Chondrocyte (in vitro differentiated cells): ENCODE results near the gene LCN15. TPM values are rescaled to one million over a fixed set of nuclear protein-coding genes. Genes with fewer than 3 reads are reported as not detected.
A peak's percentile ranks its signal among the peaks of the same experiment; 100 is the strongest.

ENCODE experiments used
- DNase-seq: peaks from one replicate; pipeline ENCODE4 v3.0.0; 2021; ENCODE audit warnings: mixed read lengths, low spot score
- H3K27ac Mint-ChIP-seq: one replicate; pipeline ENCODE4 v1.8.0; 2021; ENCODE audit warnings: mild to moderate bottlenecking, moderate library complexity, mixed read lengths; ENCODE audit not compliant: unreplicated experiment
- H3K27me3 Mint-ChIP-seq: 2 replicates; pipeline ENCODE4 v1.8.0; 2021; ENCODE audit warnings: low read depth, mixed read lengths
- H3K36me3 Mint-ChIP-seq: 2 replicates; pipeline ENCODE4 v1.8.0; 2021; ENCODE audit warnings: low read depth, mixed read lengths
- H3K4me1 Mint-ChIP-seq: 2 replicates; pipeline ENCODE4 v1.8.0; 2021; ENCODE audit warnings: low read depth, mild to moderate bottlenecking, mixed read lengths
- H3K4me3 Mint-ChIP-seq: one replicate; pipeline ENCODE4 v1.8.0; 2021; ENCODE audit warnings: mild to moderate bottlenecking, moderate library complexity, mixed read lengths; ENCODE audit not compliant: unreplicated experiment
- H3K9me3 Mint-ChIP-seq: 2 replicates; pipeline ENCODE4 v1.8.0; 2021; ENCODE audit warnings: low read depth, mixed read lengths
- CTCF ChIP-seq: fragments of 200-600 bp; sonication (generic); IDR thresholded peaks from 2 replicates; pipeline ENCODE4 v1.5.0; 2021; ENCODE audit warnings: antibody characterized with exemption, mild to moderate bottlenecking, moderate library complexity
- total RNA-seq: library from RNA; stranded (reverse); gene quantifications from 3 replicates; pipeline ENCODE4 v1.2.1, GENCODE V29; 2021

Gene LCN15
- total RNA-seq, 1 donor from 2014 or later = not detected

GRCh38 chr9:136754059-136754572 lies 10.2 kb downstream of the LCN15 start:
- H3K27ac Mint-ChIP-seq = no peak overlapping the region
- H3K4me3 Mint-ChIP-seq = no peak overlapping the region
- H3K4me1 Mint-ChIP-seq = no peaks in the 10 kb centered on the region
- peaks cover 13% of the 10 kb centered on the region for H3K27me3 Mint-ChIP-seq
- no peaks in the 10 kb centered on the region for H3K36me3 Mint-ChIP-seq
- H3K9me3 Mint-ChIP-seq = peaks cover 21% of the 10 kb centered on the region
- no peak for DNase-seq
- no peak for TF ChIP-seq CTCF

- DNase-seq = peak; percentile 70
- Mint-ChIP-seq H3K27me3 (peaks cover 13% of the 10 kb centered on the region), H3K4me3 (no peak overlapping the region), H3K36me3 (no peaks in the 10 kb centered on the region), H3K4me1 (no peaks in the 10 kb centered on the region), H3K27ac (no peak overlapping the region), H3K9me3 (peaks cover 21% of the 10 kb centered on the region)
- TF ChIP-seq CTCF = no peak
These were observed 10.8 kb downstream of the LCN15 start for GRCh38 chr9:136753371-136754058.

- no peak overlapping the region for H3K27ac Mint-ChIP-seq
- no peaks in the 10 kb centered on the region for H3K4me1 Mint-ChIP-seq
- TF ChIP-seq CTCF = no peak
- no peak for DNase-seq
- no peaks in the 10 kb centered on the region for H3K36me3 Mint-ChIP-seq
- no peak overlapping the region for H3K4me3 Mint-ChIP-seq
- peaks cover 13% of the 10 kb centered on the region for H3K27me3 Mint-ChIP-seq
- H3K9me3 Mint-ChIP-seq = peaks cover 21% of the 10 kb centered on the region
These were observed 12.5 kb downstream of the LCN15 start for GRCh38 chr9:136751814-136752213.

- Mint-ChIP-seq H3K27me3 (peaks cover 13% of the 10 kb centered on the region), H3K4me3 (no peak overlapping the region), H3K27ac (no peak overlapping the region), H3K36me3 (no peaks in the 10 kb centered on the region), H3K9me3 (peaks cover 21% of the 10 kb centered on the region), H3K4me1 (no peaks in the 10 kb centered on the region)
- DNase-seq = no peak
- no peak for TF ChIP-seq CTCF
These were observed 13.1 kb downstream of the LCN15 start for GRCh38 chr9:136751244-136751643.

GRCh38 chr9:136750526-136750925 lies 13.8 kb downstream of the LCN15 start:
- H3K4me3 Mint-ChIP-seq = no peak overlapping the region
- no peak for TF ChIP-seq CTCF
- H3K4me1 Mint-ChIP-seq = no peaks in the 10 kb centered on the region
- no peaks in the 10 kb centered on the region for H3K36me3 Mint-ChIP-seq
- no peak for DNase-seq
- H3K27ac Mint-ChIP-seq = no peak overlapping the region
- H3K9me3 Mint-ChIP-seq = peaks cover 17% of the 10 kb centered on the region
- peaks cover 13% of the 10 kb centered on the region for H3K27me3 Mint-ChIP-seq
